ENCODE results near the gene FTCD.
"Not testable (repeated sequence)": the region's sequence is repeated elsewhere in the genome, so short reads cannot be mapped to it uniquely, and the experiment has no call there.

The FTCD gene

GRCh38 chr21:46150491-46151121, 4.8 kb downstream of the FTCD start:
- no peaks in the 10 kb centered on the region for H3K27me3 Mint-ChIP-seq
- no peak for ATAC-seq (replicated peaks)
- H3K9me3 Mint-ChIP-seq, result no peaks in the 10 kb centered on the region
- H3K27ac Mint-ChIP-seq, result no peak overlapping the region
- H3K36me3 Mint-ChIP-seq (ENCODE audit: insufficient read depth), result no peaks in the 10 kb centered on the region
- no peak for DNase-seq
- H3K4me1 Mint-ChIP-seq (ENCODE audit: low read depth in 2 of 2), result peaks cover 0 to 1% of the 10 kb centered on the region in 2 donors
- no peak overlapping the region for H3K4me3 Mint-ChIP-seq

- Mint-ChIP-seq H3K27me3 (no peaks in the 10 kb centered on the region), H3K4me1 (ENCODE audit: low read depth in 2 of 2) (peaks cover 0 to 1% of the 10 kb centered on the region in 2 donors), H3K4me3 (no peak overlapping the region), H3K9me3 (no peaks in the 10 kb centered on the region), H3K36me3 (ENCODE audit: insufficient read depth) (no peaks in the 10 kb centered on the region), H3K27ac (no peak overlapping the region)
- DNase-seq (no peak), ATAC-seq (replicated peaks) (no peak)
Measured at GRCh38 chr21:46150073-46150472, 5.3 kb downstream of the FTCD start.

- Mint-ChIP-seq H3K27me3 (no peaks in the 10 kb centered on the region), H3K4me1 (ENCODE audit: low read depth in 2 of 2) (peaks cover 0 to 5% of the 10 kb centered on the region in 2 donors), H3K4me3 (no peak overlapping the region), H3K27ac (no peak overlapping the region), H3K36me3 (ENCODE audit: insufficient read depth) (no peaks in the 10 kb centered on the region), H3K9me3 (no peaks in the 10 kb centered on the region)
- ATAC-seq (replicated peaks) (no peak), DNase-seq (no peak)
Measured at GRCh38 chr21:46149205-46149901, 6.0 kb downstream of the FTCD start.

- ATAC-seq (replicated peaks) (no peak), DNase-seq (no peak)
- Mint-ChIP-seq H3K27me3 (no peaks in the 10 kb centered on the region), H3K9me3 (no peaks in the 10 kb centered on the region), H3K27ac (no peak overlapping the region), H3K36me3 (ENCODE audit: insufficient read depth) (no peaks in the 10 kb centered on the region), H3K4me3 (no peak overlapping the region), H3K4me1 (ENCODE audit: low read depth in 2 of 2) (peaks cover 7 to 8% of the 10 kb centered on the region in 2 donors)
Measured at GRCh38 chr21:46148106-46148505, 7.3 kb downstream of the FTCD start.

- ATAC-seq (replicated peaks); H3K4me3 Mint-ChIP-seq; H3K4me1 Mint-ChIP-seq (ENCODE audit: low read depth in 2 of 2); H3K27ac Mint-ChIP-seq; H3K27me3 Mint-ChIP-seq; H3K36me3 Mint-ChIP-seq (ENCODE audit: insufficient read depth); H3K9me3 Mint-ChIP-seq: not testable (repeated sequence)
- DNase-seq, result peak in 2 of 3 experiments; percentile 15 to 38
Measured at GRCh38 chr21:46147429-46147828, 8.0 kb downstream of the FTCD start.

DNA sequence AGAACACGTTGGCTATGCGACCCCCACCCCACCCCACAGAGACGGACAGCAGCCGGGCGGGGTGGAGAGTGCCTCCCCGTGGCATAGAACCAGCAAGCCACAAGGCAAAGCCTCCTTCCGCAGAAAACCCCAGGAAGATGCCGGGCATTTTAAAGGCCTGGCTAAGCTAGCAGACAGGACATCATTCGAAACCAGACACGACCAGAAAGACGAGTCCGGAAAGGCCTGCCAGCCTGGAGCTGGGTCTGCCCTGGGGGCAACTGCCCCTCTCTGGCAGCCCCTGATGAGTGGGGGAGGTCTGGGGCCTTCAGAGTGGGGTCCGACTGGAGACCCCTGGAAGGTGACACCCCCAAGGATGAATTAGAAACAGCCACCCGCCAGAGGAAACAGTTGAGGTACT, 8.5 kb downstream of the FTCD start:
- Mint-ChIP-seq H3K27me3 (no peaks in the 10 kb centered on the region), H3K4me1 (ENCODE audit: low read depth in 2 of 2) (peaks cover 6 to 8% of the 10 kb centered on the region in 2 donors), H3K36me3 (ENCODE audit: insufficient read depth) (no peaks in the 10 kb centered on the region), H3K9me3 (no peaks in the 10 kb centered on the region), H3K4me3 (no peak overlapping the region), H3K27ac (no peak overlapping the region)
- ATAC-seq (replicated peaks), result no peak
- no peak for DNase-seq

- no peak overlapping the region for H3K27ac Mint-ChIP-seq
- H3K4me3 Mint-ChIP-seq, result no peak overlapping the region
Measured at GRCh38 chr21:46145840-46146691, 9.3 kb downstream of the FTCD start.

GRCh38 chr21:46145159-46145839, 10.1 kb downstream of the FTCD start:
- no peak overlapping the region for H3K4me3 Mint-ChIP-seq
- no peaks in the 10 kb centered on the region for H3K36me3 Mint-ChIP-seq (ENCODE audit: insufficient read depth)
- H3K9me3 Mint-ChIP-seq, result no peaks in the 10 kb centered on the region
- peaks cover 3 to 8% of the 10 kb centered on the region in 2 donors for H3K27me3 Mint-ChIP-seq
- DNase-seq (no peak), ATAC-seq (replicated peaks) (no peak)
- H3K4me1 Mint-ChIP-seq (ENCODE audit: low read depth in 2 of 2), result peaks cover 7 to 8% of the 10 kb centered on the region in 2 donors
- peak overlapping the region; percentile 87 to 95 for H3K27ac Mint-ChIP-seq

More at GRCh38 chr21:46145840-46146691, 9.3 kb downstream of the FTCD start:
- no peak for DNase-seq
- H3K4me1 Mint-ChIP-seq (ENCODE audit: low read depth in 2 of 2), result peaks cover 7 to 8% of the 10 kb centered on the region in 2 donors
- no peaks in the 10 kb centered on the region for H3K9me3 Mint-ChIP-seq
- ATAC-seq (replicated peaks), result no peak
- no peaks in the 10 kb centered on the region for H3K36me3 Mint-ChIP-seq (ENCODE audit: insufficient read depth)
- H3K27me3 Mint-ChIP-seq, result peaks cover 0 to under 1% of the 10 kb centered on the region in 2 donors

DNA sequence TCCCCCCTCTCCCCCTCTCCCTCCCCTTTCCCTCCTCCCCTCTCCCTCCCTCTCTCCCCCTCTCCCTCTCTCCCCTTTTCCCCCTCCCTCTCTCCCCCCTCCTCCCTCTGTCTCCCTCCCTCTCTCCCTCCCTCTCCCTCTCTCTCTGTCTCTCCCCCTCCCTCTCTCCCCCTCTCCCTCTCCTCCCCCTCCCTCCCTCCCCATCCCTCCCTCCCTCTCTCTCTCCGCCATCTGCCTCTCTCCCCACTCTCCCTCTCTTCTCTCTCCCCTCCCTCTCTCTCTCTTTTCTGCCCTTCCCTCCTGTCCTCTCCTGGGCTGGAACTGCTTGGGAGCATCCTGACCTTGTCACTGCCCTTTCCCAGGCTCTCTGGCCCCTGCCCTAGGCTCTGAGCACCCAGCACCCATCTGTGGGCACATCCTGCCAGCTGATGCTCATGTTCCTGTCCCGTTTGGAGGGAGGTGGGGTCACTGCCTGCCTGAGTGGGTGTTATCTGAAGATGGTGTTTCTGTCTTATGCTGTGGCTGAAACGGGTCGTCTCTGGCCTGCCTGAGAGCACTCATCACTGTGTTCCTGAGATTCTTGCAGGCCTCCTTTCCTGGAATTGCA, 10.8 kb downstream of the FTCD start:
- peak overlapping the region; percentile 85 for H3K4me3 Mint-ChIP-seq
- H3K9me3 Mint-ChIP-seq, result no peaks in the 10 kb centered on the region
- H3K27ac Mint-ChIP-seq, result peak overlapping the region; percentile 87 to 95
- DNase-seq (no peak), ATAC-seq (replicated peaks) (no peak)
- peaks cover 7 to 8% of the 10 kb centered on the region in 2 donors for H3K4me1 Mint-ChIP-seq (ENCODE audit: low read depth in 2 of 2)
- peaks cover 8 to 15% of the 10 kb centered on the region in 2 donors for H3K27me3 Mint-ChIP-seq
- no peaks in the 10 kb centered on the region for H3K36me3 Mint-ChIP-seq (ENCODE audit: insufficient read depth)

- Mint-ChIP-seq H3K9me3 (no peaks in the 10 kb centered on the region), H3K4me3 (no peak overlapping the region)
Measured at GRCh38 chr21:46142582-46143473, 12.6 kb downstream of the FTCD start.

GRCh38 chr21:46141767-46142581, 13.4 kb downstream of the FTCD start:
- DNase-seq, result no peak
- H3K9me3 Mint-ChIP-seq, result no peaks in the 10 kb centered on the region
- no peaks in the 10 kb centered on the region for H3K36me3 Mint-ChIP-seq (ENCODE audit: insufficient read depth)
- no peak for ATAC-seq (replicated peaks)
- H3K4me1 Mint-ChIP-seq (ENCODE audit: low read depth in 2 of 2), result peaks cover 7 to 8% of the 10 kb centered on the region in 2 donors
- no peak overlapping the region for H3K27ac Mint-ChIP-seq
- H3K27me3 Mint-ChIP-seq, result peaks cover 8 to 35% of the 10 kb centered on the region in 2 donors
- no peak overlapping the region for H3K4me3 Mint-ChIP-seq

More at GRCh38 chr21:46142582-46143473, 12.6 kb downstream of the FTCD start:
- H3K27me3 Mint-ChIP-seq, result peaks cover 8 to 26% of the 10 kb centered on the region in 2 donors
- DNase-seq (no peak), ATAC-seq (replicated peaks) (no peak)
- H3K4me1 Mint-ChIP-seq (ENCODE audit: low read depth in 2 of 2), result peaks cover 7 to 8% of the 10 kb centered on the region in 2 donors
- H3K27ac Mint-ChIP-seq, result peak overlapping the region in 1 of 2 donors; percentile 87
- H3K36me3 Mint-ChIP-seq (ENCODE audit: insufficient read depth), result no peaks in the 10 kb centered on the region
